GM23338 (cell line): ENCODE results near the gene GRSF1. TPM values are rescaled to one million over a fixed set of nuclear protein-coding genes. Genes with fewer than 3 reads are reported as not detected.

Experiments used
- ATAC-seq: fragments of 200-7000 bp; cut with Tn5 transposase; 3 replicates; pipeline ENCODE4 v1.9.1; 2020
- DNase-seq: peaks from one replicate; pipeline ENCODE4 v3.0.0-alpha.2; 2015; ENCODE audit warnings: low spot score
- H2AFZ ChIP-seq: fragments of 200-600 bp; sonication (generic); 2 replicates; pipeline ENCODE4 v1.8.0; 2016; ENCODE audit warnings: antibody characterized with exemption, mild to moderate bottlenecking, moderate library complexity
- H3F3A ChIP-seq: fragments of 200-600 bp; sonication (generic); replicated peaks from 2 replicates; pipeline ENCODE4 v1.8.0; 2017; ENCODE audit warnings: antibody characterized with exemption, mixed run types, low read depth
- H3K27ac ChIP-seq: fragments of 200-600 bp; sonication (generic); 2 replicates; pipeline ENCODE4 v1.6.1; 2016; ENCODE audit warnings: low read depth
- H3K27me3 ChIP-seq: fragments of 200-600 bp; sonication (generic); 2 replicates; pipeline ENCODE4 v1.8.0; 2016; ENCODE audit warnings: mild to moderate bottlenecking, mixed run types, moderate library complexity; ENCODE audit not compliant: insufficient read depth
- H3K36me3 ChIP-seq: fragments of 200-600 bp; sonication (generic); 2 replicates; pipeline ENCODE4 v1.8.0; 2016; ENCODE audit warnings: mild to moderate bottlenecking; ENCODE audit not compliant: insufficient read depth
- H3K4me1 ChIP-seq: fragments of 200-600 bp; sonication (generic); 2 replicates; pipeline ENCODE4 v1.8.0; 2016; ENCODE audit warnings: mild to moderate bottlenecking, moderate library complexity; ENCODE audit not compliant: insufficient read depth
- H3K4me2 ChIP-seq: fragments of 200-600 bp; sonication (generic); 2 replicates; pipeline ENCODE4 v1.7.1; 2017; ENCODE audit warnings: mixed run types
- H3K4me3 ChIP-seq: fragments of 200-600 bp; sonication (generic); 2 replicates; pipeline ENCODE4 v1.6.1; 2016; ENCODE audit warnings: mixed run types
- H3K79me2 ChIP-seq: fragments of 200-600 bp; sonication (generic); replicated peaks from 2 replicates; pipeline ENCODE4 v1.8.0; 2017; ENCODE audit warnings: mild to moderate bottlenecking; ENCODE audit not compliant: insufficient read depth
- H3K9me2 ChIP-seq: fragments of 200-600 bp; sonication (generic); 2 replicates; pipeline ENCODE4 v1.8.0; 2017; ENCODE audit not compliant: insufficient read depth
- H4K20me1 ChIP-seq: fragments of 200-600 bp; sonication (generic); replicated peaks from 2 replicates; pipeline ENCODE4 v1.8.0; 2017; ENCODE audit warnings: mild to moderate bottlenecking; ENCODE audit not compliant: insufficient read depth
- H3K27ac Mint-ChIP-seq: 2 replicates; pipeline ENCODE4 v1.8.0; 2020; ENCODE audit warnings: inconsistent platforms, mild to moderate bottlenecking, moderate library complexity, mixed read lengths
- H3K27me3 Mint-ChIP-seq: 3 replicates; pipeline ENCODE4 v1.8.0; 2022; ENCODE audit warnings: low read depth, mild to moderate bottlenecking, moderate library complexity, mixed read lengths, inconsistent platforms; ENCODE audit not compliant: insufficient read depth, poor library complexity
- H3K36me3 Mint-ChIP-seq: 3 replicates; pipeline ENCODE4 v1.8.0; 2021; ENCODE audit warnings: low read depth, mild to moderate bottlenecking, inconsistent platforms, moderate library complexity, mixed read lengths
- H3K4me1 Mint-ChIP-seq: 3 replicates; pipeline ENCODE4 v1.8.0; 2020; ENCODE audit warnings: mild to moderate bottlenecking, inconsistent platforms, mixed read lengths
- H3K4me3 Mint-ChIP-seq: 3 replicates; pipeline ENCODE4 v1.8.0; 2021; ENCODE audit warnings: moderate library complexity, mild to moderate bottlenecking, inconsistent platforms, mixed read lengths
- H3K9me3 Mint-ChIP-seq: 3 replicates; pipeline ENCODE4 v1.8.0; 2020; ENCODE audit warnings: moderate library complexity, mild to moderate bottlenecking, inconsistent platforms, mixed read lengths
- CREB1 ChIP-seq: fragments of 250-450 bp; sonication (Bioruptor Pico); IDR thresholded peaks from 2 replicates; pipeline ENCODE4 v1.5.0; 2020; ENCODE audit warnings: low read depth, mild to moderate bottlenecking, moderate library complexity
- JUNB ChIP-seq: IDR thresholded peaks from one replicate; pipeline ENCODE4 v1.6.1; 2016; ENCODE audit warnings: antibody characterized with exemption; ENCODE audit not compliant: unreplicated experiment
- REST ChIP-seq: IDR thresholded peaks from one replicate; pipeline ENCODE4 v1.6.1; 2018; ENCODE audit warnings: antibody characterized with exemption; ENCODE audit not compliant: unreplicated experiment
- STAT1 ChIP-seq: IDR thresholded peaks from one replicate; pipeline ENCODE4 v1.6.1; 2016; ENCODE audit warnings: antibody characterized with exemption; ENCODE audit not compliant: unreplicated experiment
- ZNF331 ChIP-seq: fragments of 250-450 bp; sonication (Bioruptor Pico); IDR thresholded peaks from 2 replicates; pipeline ENCODE4 v1.5.0; 2020; ENCODE audit warnings: low read depth, mild to moderate bottlenecking, moderate library complexity
- ZNF462 ChIP-seq: fragments of 250-450 bp; sonication (Bioruptor Pico); IDR thresholded peaks from 2 replicates; pipeline ENCODE4 v1.5.0; 2020; ENCODE audit warnings: mild to moderate bottlenecking, moderate library complexity
- polyA plus RNA-seq: library from polyadenylated mRNA; unstranded; fragments of >200 nt; fragmentation: Nextera tagmentation; extraction: Ambion mirVana; gene quantifications from 2 replicates; pipeline ENCODE4 v1.2.1, GENCODE V29; 2016
- total RNA-seq: library from RNA; depleted of rRNA; stranded (reverse); fragments of >200 nt; shearing (Covaris generic); gene quantifications from 2 replicates; pipeline ENCODE4 v1.2.3, GENCODE V29; 2014

Gene GRSF1
- total and polyA plus RNA-seq, 2 experiments from 2014 or later, result 77.3 to 108 TPM

GRCh38 chr4:70874268-70875156 lies 34.8 kb upstream of the GRSF1 start (continued):
- TF ChIP-seq ZNF462 (CRISPR knock-in tag) (no peak), CREB1 (CRISPR knock-in tag) (no peak), STAT1 (no peak)

GRCh38 chr4:70873216-70873615 lies 33.5 kb upstream of the GRSF1 start:
- H3K36me3 ChIP-seq, result no peaks in the 10 kb centered on the region
- H4K20me1 ChIP-seq, result no peaks in the 10 kb centered on the region
- no peaks in the 10 kb centered on the region for H3K36me3 Mint-ChIP-seq
- H3K9me3 Mint-ChIP-seq, result no peaks in the 10 kb centered on the region
- no peaks in the 10 kb centered on the region for H3F3A ChIP-seq
- H3K9me2 ChIP-seq, result no peaks in the 10 kb centered on the region
- ATAC-seq (no peak), DNase-seq (no peak)
- no peak overlapping the region for H3K4me2 ChIP-seq
- H3K27ac ChIP-seq, result no peak overlapping the region
- H3K4me3 ChIP-seq, result no peak overlapping the region
- 0 out of 2 replicates have a peak, but pooled peaks cover 1% of the 10 kb centered on the region for H3K4me1 ChIP-seq
- H3K4me1 Mint-ChIP-seq, result peaks cover 10% of the 10 kb centered on the region
- no peaks in the 10 kb centered on the region for H3K79me2 ChIP-seq
- TF ChIP-seq CREB1 (CRISPR knock-in tag) (no peak), STAT1 (no peak), ZNF331 (CRISPR knock-in tag) (no peak), REST (no peak), JUNB (no peak)
- H3K27ac Mint-ChIP-seq, result no peak overlapping the region
- H2AFZ ChIP-seq, result peak overlapping the region; percentile 66
- peaks cover 3% of the 10 kb centered on the region for H3K27me3 Mint-ChIP-seq
- no peak overlapping the region for H3K4me3 Mint-ChIP-seq
- no peaks in the 10 kb centered on the region for H3K27me3 ChIP-seq
